Upper lobe of right lung (tissue), 1 donor: ENCODE data around the gene PGBD4. TPM values are rescaled to one million over a fixed set of nuclear protein-coding genes. Genes with fewer than 3 reads are reported as not detected.
A peak's percentile ranks its signal among the peaks of the same experiment; 100 is the strongest.

Source experiments
- ATAC-seq: fragments of 200-7000 bp; cut with Tn5 transposase; one replicate; pipeline ENCODE4 v1.9.1; 2020; ENCODE audit warnings: mild to moderate bottlenecking, moderate library complexity
- DNase-seq: peaks from one replicate; pipeline ENCODE4 v3.0.0-alpha.2; 2020
- H3K27ac ChIP-seq: fragments of 200-600 bp; one replicate; pipeline ENCODE4 v1.8.0; 2022
- H3K27me3 ChIP-seq: fragments of 200-600 bp; one replicate; pipeline ENCODE4 v1.8.0; 2022; ENCODE audit warnings: mild to moderate bottlenecking
- H3K36me3 ChIP-seq: fragments of 200-600 bp; one replicate; pipeline ENCODE4 v1.8.0; 2022
- H3K4me1 ChIP-seq: fragments of 200-600 bp; one replicate; pipeline ENCODE4 v1.8.0; 2022
- H3K4me3 ChIP-seq: fragments of 200-600 bp; one replicate; pipeline ENCODE4 v1.8.0; 2022; ENCODE audit warnings: mild to moderate bottlenecking
- H3K9me3 ChIP-seq: fragments of 200-600 bp; one replicate; pipeline ENCODE4 v1.8.0; 2022
- CTCF ChIP-seq: fragments of 200-600 bp; IDR thresholded peaks from one replicate; pipeline ENCODE4 v1.8.0; 2022; ENCODE audit warnings: antibody characterized with exemption
- intact Hi-C: fragments of 100-400 bp; cut with DNase I; formaldehyde crosslinking; loops from one replicate; pipeline ENCODE4 v1.11.0; 2022
- long read RNA-seq: library from polyadenylated mRNA; unstranded; transcript quantifications from one replicate; pipeline ENCODE4 v2.0.0, GENCODE V29; 2021
- total RNA-seq: library from RNA; stranded (reverse); fragmentation: NEBNext Ultra II Directional; extraction: Animal tissue kit (Norgen Biotek cat#: 25700); gene quantifications from one replicate; pipeline ENCODE4 v1.2.1, GENCODE V29; 2021
- donor health status: DM: no; HTN: yes; CAD: no; lungs with severe emphysema.

Gene PGBD4
- total RNA-seq = 1.3 TPM
- long read RNA-seq = 0 reads

- intact Hi-C loops = loop anchor here (10.0 kb wide), 1 partner anchor 113 kb away; the partner anchor contains the start of gene KATNBL1
- TF ChIP-seq CTCF = no peak
- peaks cover 25% of the 10 kb centered on the region for H3K4me1 ChIP-seq
- H3K27ac ChIP-seq = peak within 1 kb of the TSS; percentile 94
- ATAC-seq (peak; percentile 99), DNase-seq (peak; percentile 99)
- H3K9me3 ChIP-seq = no peaks in the 10 kb centered on the region
- H3K36me3 ChIP-seq = no peaks in the 10 kb centered on the region
- no peaks in the 10 kb centered on the region for H3K27me3 ChIP-seq
- peak within 1 kb of the TSS; percentile 96 for H3K4me3 ChIP-seq
Observed at GRCh38 chr15:34101366-34102174, at the start of gene PGBD4, which contains the start of gene EMC7. TSS of gene PGBD4 (plus strand) at chr15:34102083. CDS start at chr15:34102532, 449 bp downstream. TSS of gene EMC7 (minus strand) at chr15:34101862. CDS start at chr15:34101839, 23 bp downstream.

GRCh38 chr15:34054081-34054707 lies 47.7 kb upstream of the PGBD4 start:
- H3K36me3 ChIP-seq = no peaks in the 10 kb centered on the region
- H3K4me1 ChIP-seq = no peaks in the 10 kb centered on the region
- intact Hi-C loops = no loop called here
- no peak overlapping the region for H3K27ac ChIP-seq
- ATAC-seq = no peak
- no peak for DNase-seq
- TF ChIP-seq CTCF = no peak
- no peaks in the 10 kb centered on the region for H3K27me3 ChIP-seq
- H3K9me3 ChIP-seq = no peaks in the 10 kb centered on the region
- no peak overlapping the region for H3K4me3 ChIP-seq

- TF ChIP-seq CTCF = no peak
- DNase-seq = no peak
- no peak overlapping the region for H3K4me3 ChIP-seq
Observed at GRCh38 chr15:34055868-34056595, 45.9 kb upstream of the PGBD4 start.

GRCh38 chr15:34056911-34057310 lies 45.0 kb upstream of the PGBD4 start:
- no peak overlapping the region for H3K27ac ChIP-seq
- H3K9me3 ChIP-seq = no peaks in the 10 kb centered on the region
- no peaks in the 10 kb centered on the region for H3K27me3 ChIP-seq
- intact Hi-C loops = no loop called here
- ATAC-seq (no peak), DNase-seq (no peak)
- no peak overlapping the region for H3K4me3 ChIP-seq
- no peaks in the 10 kb centered on the region for H3K36me3 ChIP-seq
- no peak for TF ChIP-seq CTCF
- H3K4me1 ChIP-seq = no peaks in the 10 kb centered on the region

More at GRCh38 chr15:34055868-34056595, 45.9 kb upstream of the PGBD4 start:
- H3K4me1 ChIP-seq = no peaks in the 10 kb centered on the region
- H3K27me3 ChIP-seq = no peaks in the 10 kb centered on the region
- intact Hi-C loops = no loop called here
- no peaks in the 10 kb centered on the region for H3K36me3 ChIP-seq
- H3K27ac ChIP-seq = no peak overlapping the region
- ATAC-seq = no peak
- H3K9me3 ChIP-seq = no peaks in the 10 kb centered on the region

GRCh38 chr15:34059476-34059875 lies 42.4 kb upstream of the PGBD4 start:
- Histone ChIP-seq H3K27ac (no peak overlapping the region), H3K36me3 (no peaks in the 10 kb centered on the region), H3K4me1 (no peaks in the 10 kb centered on the region), H3K9me3 (no peaks in the 10 kb centered on the region), H3K27me3 (no peaks in the 10 kb centered on the region), H3K4me3 (no peak overlapping the region)
- no peak for DNase-seq
- no peak for TF ChIP-seq CTCF
- no peak for ATAC-seq
- intact Hi-C loops = no loop called here
